Endothelial cell of umbilical vein (primary cell): ENCODE measurements around the gene C1QC. TPM values are rescaled to one million over a fixed set of nuclear protein-coding genes. Genes with fewer than 3 reads are reported as not detected.

ENCODE experiments used
- BruUV-seq: library from RNA; stranded (reverse); fragments of 400-500 nt; replicated peaks from 2 replicates; lab custom pipeline; 2021; lab: Mats Ljungman, UMichigan
- CTCF ChIA-PET: fragments of 300-600, 350-600 bp; sonication (Branson Sonifier 250); formaldehyde crosslinking; loops from one replicate; lab custom pipeline; 2021; ENCODE audit warnings: antibody characterized with exemption, inconsistent platforms; lab: Charles Lee
- POLR2A ChIA-PET: fragments of 300-600, 350-600 bp; sonication (Branson Sonifier 250); formaldehyde crosslinking; loops from one replicate; lab custom pipeline; 2021; ENCODE audit warnings: antibody characterized with exemption, inconsistent platforms; lab: Charles Lee
- DNase-seq: peaks from one replicate; pipeline ENCODE4 v3.0.0-alpha.2; 2011; ENCODE audit warnings: low read depth, low spot score
- FAIRE-seq: peaks from 2 replicates; lab custom pipeline; 2011; peaks lifted over from hg19 to GRCh38; lab: Jason Lieb, UNC
- H2AFZ ChIP-seq: 2 replicates; pipeline ENCODE4 v1.6.0; 2012; ENCODE audit warnings: low read depth, low read length, control low read depth, inconsistent platforms
- H3K27ac ChIP-seq: 2 replicates; pipeline ENCODE4 v1.5.1; 2011; ENCODE audit warnings: low read depth, mild to moderate bottlenecking, control low read depth, low read length, moderate library complexity; ENCODE audit not compliant: insufficient read depth
- H3K27me3 ChIP-seq, 2 experiments: 2 replicates each; pipeline versions ENCODE4 v1.6.0 to v1.6.1; 2011; ENCODE audit warnings: low read length in 2 of 2, mixed read lengths in 1 of 2; ENCODE audit not compliant: control insufficient read depth in 2 of 2, insufficient read depth in 2 of 2
- H3K36me3 ChIP-seq, 2 experiments: 2 replicates in 1 of 2; 3 replicates in 1 of 2; pipeline ENCODE4 v1.5.1; 2011; ENCODE audit warnings: low read length in 2 of 2, mild to moderate bottlenecking in 1 of 2, moderate library complexity in 1 of 2; ENCODE audit not compliant: control insufficient read depth in 2 of 2, insufficient read depth in 2 of 2; ENCODE audit errors: extremely low read depth in 1 of 2
- H3K4me1 ChIP-seq: 3 replicates; pipeline ENCODE4 v1.5.1; 2011; ENCODE audit warnings: mild to moderate bottlenecking, low read length; ENCODE audit not compliant: control insufficient read depth, insufficient read depth; ENCODE audit errors: extremely low read depth
- H3K4me2 ChIP-seq: 2 replicates; pipeline ENCODE4 v1.6.1; 2011; ENCODE audit warnings: low read length, control low read depth, mixed read lengths; ENCODE audit not compliant: insufficient read depth
- H3K4me3 ChIP-seq, 3 experiments: fragments of 200-600 bp in 1 of 3; sonication (generic), shearing (Covaris generic) in 1 of 3; replicated peaks in 1 of 3; 2 replicates each; pipeline ENCODE4 v1.5.1; 2011 to 2016; ENCODE audit warnings: control low read depth in 3 of 3, low read length in 3 of 3, mild to moderate bottlenecking in 2 of 3, inconsistent platforms in 1 of 3, low read depth in 1 of 3, moderate library complexity in 1 of 3; ENCODE audit not compliant: insufficient read depth in 1 of 3
- H3K79me2 ChIP-seq: 2 replicates; pipeline ENCODE4 v1.6.0; 2012; ENCODE audit warnings: low read length, inconsistent platforms; ENCODE audit not compliant: control insufficient read depth, insufficient read depth
- H3K9ac ChIP-seq: replicated peaks from 2 replicates; pipeline ENCODE3; 2011; ENCODE audit warnings: low read length, control low read depth; ENCODE audit not compliant: insufficient read depth; ENCODE audit errors: extremely low read depth
- H3K9me1 ChIP-seq: replicated peaks from 3 replicates; pipeline ENCODE4 v1.6.0; 2011; ENCODE audit warnings: mild to moderate bottlenecking, low read length; ENCODE audit not compliant: control insufficient read depth, insufficient read depth; ENCODE audit errors: extremely low read depth
- H3K9me3 ChIP-seq: replicated peaks from 2 replicates; pipeline ENCODE4 v1.5.1; 2012; ENCODE audit warnings: low read length, inconsistent platforms; ENCODE audit not compliant: control insufficient read depth, insufficient read depth
- H4K20me1 ChIP-seq: replicated peaks from 2 replicates; pipeline ENCODE3; 2011; ENCODE audit warnings: mild to moderate bottlenecking, low read length; ENCODE audit not compliant: control insufficient read depth, insufficient read depth; ENCODE audit errors: extremely low read depth
- CTCF ChIP-seq, 2 donors: IDR thresholded peaks; 1 replicate in 1 of 2; 2 replicates in 1 of 2; pipeline ENCODE4 v1.5.1; 2011; ENCODE audit warnings: low read length in 2 of 2, mild to moderate bottlenecking in 2 of 2, moderate library complexity in 2 of 2, control low read depth in 1 of 2, inconsistent platforms in 1 of 2, low read depth in 1 of 2; ENCODE audit not compliant: insufficient read depth in 1 of 2; ENCODE audit errors: extremely low read depth in 1 of 2
- EZH2 ChIP-seq: IDR thresholded peaks from 2 replicates; pipeline ENCODE4 v1.6.1; 2012; ENCODE audit warnings: borderline replicate concordance, low read depth, mild to moderate bottlenecking, moderate library complexity, low read length, inconsistent platforms; ENCODE audit not compliant: severe bottlenecking
- FOS ChIP-seq: IDR thresholded peaks from 2 replicates; pipeline ENCODE4 v1.6.1; 2011; ENCODE audit warnings: mild to moderate bottlenecking, low read length, moderate library complexity, borderline replicate concordance; ENCODE audit not compliant: insufficient read depth
- GATA2 ChIP-seq: IDR thresholded peaks from 2 replicates; pipeline ENCODE4 v1.7.0; 2011; ENCODE audit warnings: low read depth, mild to moderate bottlenecking, moderate library complexity, mixed read lengths, low read length; ENCODE audit not compliant: insufficient read length, insufficient read depth
- JUN ChIP-seq: IDR thresholded peaks from 2 replicates; pipeline ENCODE4 v1.6.1; 2011; ENCODE audit warnings: borderline replicate concordance, low read depth; ENCODE audit not compliant: insufficient read length, insufficient read depth
- MAX ChIP-seq: IDR thresholded peaks from 2 replicates; pipeline ENCODE4 v1.6.1; 2011; ENCODE audit not compliant: insufficient read depth, insufficient read length
- MYC ChIP-seq: IDR thresholded peaks from one replicate; pipeline ENCODE4 v1.6.1; 2011; ENCODE audit warnings: mild to moderate bottlenecking, low read depth, low read length
- POLR2A ChIP-seq: IDR thresholded peaks from 2 replicates; pipeline ENCODE4 v1.6.1; 2012; ENCODE audit warnings: low read depth, mild to moderate bottlenecking, control low read depth, low read length
- POLR2AphosphoS5 ChIP-seq: IDR thresholded peaks from 2 replicates; pipeline ENCODE4 v1.6.1; 2012; ENCODE audit warnings: low read depth, mild to moderate bottlenecking, control low read depth, low read length, moderate library complexity; ENCODE audit not compliant: insufficient read depth
- dilution Hi-C: fragments of 300-500 bp; cut with MboI; formaldehyde crosslinking; loops from one replicate; pipeline ENCODE4 v1.15.0; 2019; ENCODE audit warnings: low sequenced_read_pairs; ENCODE audit not compliant: extremely low pct_ligation_motif_present
- intact Hi-C: fragments of 100-400 bp; cut with micrococcal nuclease; formaldehyde crosslinking; loops from one replicate; pipeline ENCODE4 v1.10.0; 2022
- polyA plus RNA-seq, 4 experiments: library from polyadenylated mRNA; depleted of rRNA in 3 of 4; stranded (reverse) in 3 of 4; unstranded in 1 of 4; fragments of >200 nt; gene quantifications; 2 replicates each; pipeline versions ENCODE4 v1.2.1 to v1.2.3, GENCODE V29; 2011 to 2012; ENCODE audit warnings: missing spikeins in 1 of 4
- total RNA-seq: library from RNA; stranded (reverse); gene quantifications from 2 replicates; pipeline ENCODE4 v1.2.3, GENCODE V29; 2021

Gene C1QC
- total and polyA plus RNA-seq, 2 donors (not counting 3 experiments of a cell fraction or from before 2014, with no cell fraction given) = not detected

GRCh38 chr1:22658385-22659163, 15.1 kb downstream of the C1QC start:
- FAIRE-seq (no peak), DNase-seq (no peak)
- no peaks in the 10 kb centered on the region for H3K4me1 ChIP-seq
- dilution Hi-C loops = loop anchor here (25.0 kb wide), 1 partner anchor 304 kb away; the partner anchor contains the start of gene LACTBL1
- no peaks in the 10 kb centered on the region for H3K9me3 ChIP-seq
- H3K4me2 ChIP-seq = no peak overlapping the region
- intact Hi-C loops = no loop called here
- no TSS peak for BruUV-seq
- no peak overlapping the region for H3K4me3 ChIP-seq
- H3K79me2 ChIP-seq = no peaks in the 10 kb centered on the region
- peaks cover 2 to 9% of the 10 kb centered on the region in 2 experiments for H3K27me3 ChIP-seq
- H4K20me1 ChIP-seq = no peaks in the 10 kb centered on the region
- H3K27ac ChIP-seq = no peak overlapping the region
- no peaks in the 10 kb centered on the region for H3K9me1 ChIP-seq
- no peak overlapping the region for H3K9ac ChIP-seq
- no peak for TF ChIP-seq MAX
- TF ChIP-seq EZH2 = no peak
- TF ChIP-seq CTCF (IDR thresholded peaks at IDR 0.05; ENCODE audit: extremely low read depth in 1 of 2, insufficient read depth in 1 of 2, low read depth in 1 of 2, low read length in 2 of 2) = no peak
- no peak for TF ChIP-seq JUN
- no peak for TF ChIP-seq FOS
- no peak for TF ChIP-seq POLR2A
- TF ChIP-seq POLR2AphosphoS5 = no peak
- TF ChIP-seq GATA2 = no peak
- no peak for TF ChIP-seq MYC
- H3K36me3 ChIP-seq = no peaks in the 10 kb centered on the region
- ChIA-PET POLR2A (no interaction called here), CTCF (no interaction called here)
- no peak overlapping the region for H2AFZ ChIP-seq
